OCI-M2 (cell line): Measurements from ENCODE around the gene PPT2.

Source experiments
- DNase-seq: peaks from one replicate; lab custom pipeline; 2025; ENCODE audit not compliant: unreplicated experiment; lab: John Stamatoyannopoulos, UW

PPT2 gene

GRCh38 chr6:32151181-32151862 is 2.6 kb upstream of the PPT2 start:
- no peak for DNase-seq

- no peak for DNase-seq
Measured at GRCh38 chr6:32151863-32152768, 1.8 kb upstream of the PPT2 start, which contains the start of gene PRRT1. TSS of gene PRRT1 (minus strand) at chr6:32151939. CDS start at chr6:32151827, 112 bp downstream.

- DNase-seq: peak; percentile 40
Measured at GRCh38 chr6:32152769-32153563, 975 bp upstream of the PPT2 start.

DNA sequence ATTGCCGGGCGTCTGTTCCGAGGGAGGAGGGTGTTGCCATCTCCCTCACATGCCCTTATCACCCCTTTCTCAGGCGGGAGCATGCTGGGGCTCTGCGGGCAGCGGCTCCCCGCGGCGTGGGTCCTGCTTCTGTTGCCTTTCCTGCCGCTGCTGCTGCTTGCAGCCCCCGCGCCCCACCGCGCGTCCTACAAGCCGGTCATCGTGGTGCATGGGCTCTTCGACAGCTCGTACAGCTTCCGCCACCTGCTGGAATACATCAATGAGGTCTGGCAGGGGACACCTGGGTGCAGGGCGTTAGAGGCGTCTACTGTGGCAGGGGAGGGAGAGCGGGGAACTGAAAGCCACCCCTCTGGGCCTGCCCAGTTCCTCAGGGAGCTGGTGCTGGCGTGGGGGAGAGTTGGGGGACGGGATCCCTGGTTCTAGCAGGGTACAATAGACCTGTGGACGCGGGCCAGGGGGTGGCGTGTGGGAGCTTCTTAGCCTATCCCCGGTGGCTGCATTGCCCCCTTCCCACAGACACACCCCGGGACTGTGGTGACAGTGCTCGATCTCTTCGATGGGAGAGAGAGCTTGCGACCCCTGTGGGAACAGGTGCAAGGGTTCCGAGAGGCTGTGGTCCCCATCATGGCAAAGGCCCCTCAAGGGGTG is 697 bp downstream of the PPT2 start:
- no peak for DNase-seq

DNA sequence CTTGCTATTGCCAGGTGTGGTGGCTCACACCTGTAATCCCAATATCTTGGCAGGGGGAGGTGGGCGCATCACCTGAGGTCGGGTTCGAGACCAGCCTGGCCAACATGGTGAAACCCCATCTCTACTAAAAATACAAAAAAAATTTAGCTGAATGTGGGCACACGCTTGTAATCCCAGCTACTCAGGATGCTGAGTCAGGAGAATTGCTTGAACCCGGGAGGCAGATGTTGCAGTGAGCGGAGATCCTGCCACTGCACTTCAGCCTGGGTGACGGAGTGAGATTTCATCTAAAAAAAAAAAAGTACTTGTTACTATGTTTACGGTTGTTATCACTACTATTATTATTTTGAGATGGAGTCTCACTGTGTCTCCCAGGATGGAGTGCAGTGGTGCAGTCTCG is 3.0 kb downstream of the PPT2 start:
- no peak for DNase-seq

DNA sequence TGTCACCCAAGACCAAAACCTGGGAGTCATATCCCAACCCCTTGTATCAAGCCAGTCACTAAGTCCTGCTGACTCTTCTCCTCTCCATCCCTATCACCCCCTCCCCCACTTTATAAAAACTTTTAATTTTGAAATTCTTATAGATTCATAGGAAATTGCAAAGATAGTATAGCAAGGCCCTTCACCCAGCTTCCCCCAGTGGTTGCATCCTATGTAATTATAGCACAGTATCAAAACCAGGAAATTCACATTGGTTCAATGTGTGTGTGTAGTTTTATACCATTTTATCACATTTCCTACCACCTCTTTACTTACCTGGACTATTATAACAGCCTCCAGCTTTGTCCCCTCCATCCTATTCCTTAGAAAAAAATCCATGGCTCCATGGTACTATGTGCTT is 4.1 kb downstream of the PPT2 start:
- no peak for DNase-seq

GRCh38 chr6:32163559-32164258 is 9.8 kb downstream of the PPT2 start:
- DNase-seq: no peak

DNA sequence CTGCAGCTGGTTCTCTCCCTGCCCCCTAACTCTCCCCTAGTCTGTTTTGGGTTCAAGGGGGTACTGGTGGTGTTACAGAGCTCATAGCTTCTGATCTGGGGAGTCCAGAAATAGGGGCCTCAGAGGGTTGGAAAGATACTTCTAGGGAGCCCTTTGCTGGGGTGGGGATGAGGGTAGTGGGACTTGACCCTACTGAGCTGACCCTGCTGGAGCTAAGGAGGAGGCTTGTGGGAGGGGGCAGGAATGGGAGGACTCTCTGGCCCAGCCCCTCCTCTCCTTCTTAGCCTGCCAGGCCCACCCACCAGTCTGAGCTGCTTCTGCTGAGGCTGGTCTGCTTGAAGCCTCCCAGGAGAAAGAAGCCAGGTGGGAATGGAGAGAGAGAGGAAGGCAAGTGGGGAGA is 10.4 kb downstream of the PPT2 start, which contains the start of gene EGFL8:
Gene EGFL8 (plus strand): TSS at position 301 of the 400 bp plus-strand sequence. CDS start 1,571 bp downstream, outside the sequence.
- DNase-seq: no peak

GRCh38 chr6:32166411-32167061 is 12.6 kb downstream of the PPT2 start:
- DNase-seq: no peak

- no peak for DNase-seq
Measured at GRCh38 chr6:32167154-32167760, 13.3 kb downstream of the PPT2 start.

DNA sequence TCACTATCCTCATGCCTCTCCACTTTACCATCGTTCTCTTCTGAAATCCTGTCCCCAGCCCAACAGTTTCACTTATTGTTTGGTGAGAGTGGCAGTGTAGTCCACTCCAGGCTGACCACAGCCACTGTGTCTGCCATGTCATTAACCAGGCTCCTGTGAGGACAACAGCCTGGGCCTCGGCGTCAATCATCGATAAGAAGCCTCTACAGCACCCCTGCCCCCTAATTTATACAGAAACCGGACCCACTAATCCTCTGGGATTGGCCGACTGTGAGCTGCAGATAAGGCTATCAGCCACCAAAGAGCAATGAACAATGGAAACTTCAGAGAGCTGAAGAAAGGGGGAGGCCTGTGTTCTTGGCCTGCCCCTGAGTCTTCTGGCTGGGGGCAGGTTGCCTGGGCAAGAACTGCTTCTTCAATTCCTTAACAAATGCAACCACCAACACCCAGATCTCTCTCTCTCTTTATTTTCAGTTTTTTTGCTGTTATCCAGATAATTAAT is 13.9 kb downstream of the PPT2 start:
- DNase-seq: peak; percentile 73

- DNase-seq: no peak
Measured at GRCh38 chr6:32168350-32168749, 14.4 kb downstream of the PPT2 start.

DNA sequence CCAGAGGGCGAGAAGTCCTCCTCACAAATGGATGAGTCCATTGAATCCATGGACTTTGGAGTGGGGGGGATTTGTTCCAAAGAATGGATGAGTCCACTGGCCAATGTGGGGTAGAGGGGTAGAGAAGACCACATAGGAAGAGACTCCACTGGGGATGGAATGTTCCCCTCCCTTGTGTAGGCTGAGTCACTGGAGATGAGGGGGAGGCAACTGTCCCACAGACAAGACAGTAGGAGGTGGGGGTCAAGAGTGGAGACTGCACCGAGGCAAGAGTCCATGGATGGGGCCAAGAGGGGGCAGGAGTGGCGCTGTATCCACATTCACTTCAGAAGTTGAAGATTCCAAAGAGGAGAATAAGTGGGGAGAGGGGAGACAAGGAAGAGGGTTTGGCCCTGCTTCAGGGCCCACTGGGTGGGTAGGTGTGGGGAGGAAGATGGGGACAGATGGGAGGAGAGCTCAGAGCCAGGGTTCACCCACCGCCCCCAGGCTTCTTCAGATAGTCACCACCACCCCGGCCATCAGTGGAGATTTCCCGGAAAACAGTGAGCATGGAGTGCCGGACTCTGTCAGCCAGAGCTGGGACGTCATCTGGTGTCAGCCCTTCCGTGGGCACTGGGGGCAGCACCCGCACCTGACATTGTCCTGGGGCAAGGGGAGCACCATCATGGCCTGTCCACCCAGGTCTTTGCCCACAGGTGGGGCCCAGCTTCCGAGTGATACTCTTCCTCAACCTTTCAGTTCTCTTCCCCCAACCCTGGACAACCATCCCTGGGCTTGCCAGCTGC is 15.1 kb downstream of the PPT2 start:
- DNase-seq: no peak

DNA sequence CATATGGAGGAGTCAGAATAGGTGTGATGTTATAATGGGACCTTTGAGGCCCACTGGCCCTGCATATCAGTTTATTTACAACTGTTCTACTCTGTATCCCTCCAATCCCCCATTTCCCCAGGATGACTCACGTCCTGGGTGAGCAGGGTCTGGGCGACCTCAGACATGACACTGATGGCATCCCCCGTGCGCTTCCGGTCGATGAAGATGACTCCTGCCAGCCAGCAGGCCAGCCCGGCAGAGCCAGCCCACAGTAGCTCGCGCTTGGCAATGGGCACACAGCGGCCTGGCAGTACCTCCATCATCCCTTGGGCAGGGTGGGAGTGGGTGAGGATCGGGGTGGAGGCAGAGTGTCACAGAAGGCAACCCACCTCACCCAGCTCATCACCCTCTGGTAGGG is 16.4 kb downstream of the PPT2 start:
- DNase-seq: no peak

GRCh38 chr6:32171234-32171633 is 17.3 kb downstream of the PPT2 start:
- DNase-seq: no peak

DNA sequence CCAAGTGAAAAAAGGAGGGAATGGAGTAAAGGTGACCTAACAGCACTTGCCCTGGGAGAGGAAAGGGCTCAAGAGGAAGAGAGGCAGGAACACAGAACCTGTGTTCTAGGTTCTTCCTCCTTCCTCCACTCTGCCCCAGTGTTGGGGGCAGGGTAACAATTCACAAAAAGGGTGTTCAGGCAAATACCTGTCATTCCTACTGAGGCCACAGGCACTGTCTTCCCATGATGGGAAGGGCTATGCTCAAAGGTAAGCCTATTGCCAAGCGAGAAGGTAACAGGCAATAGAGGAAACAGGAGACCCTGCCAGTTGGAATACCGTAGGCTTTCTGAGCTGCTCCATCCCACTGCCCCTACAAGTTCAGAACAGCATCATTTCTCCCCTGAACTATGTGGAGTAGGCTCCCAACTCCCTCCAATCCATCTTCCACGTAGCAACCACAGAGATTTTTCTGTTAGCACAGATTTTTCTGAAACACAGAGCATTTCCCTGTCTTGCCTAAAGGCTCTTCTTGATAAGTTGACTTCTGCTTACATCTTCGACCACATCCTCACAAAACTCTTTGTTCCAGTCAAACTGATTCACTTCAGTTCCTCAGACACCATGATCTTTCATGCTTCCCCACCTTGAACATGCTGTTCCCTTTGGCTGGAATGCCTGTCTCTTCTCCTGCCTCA is 19.2 kb downstream of the PPT2 start:
- DNase-seq: no peak

DNA sequence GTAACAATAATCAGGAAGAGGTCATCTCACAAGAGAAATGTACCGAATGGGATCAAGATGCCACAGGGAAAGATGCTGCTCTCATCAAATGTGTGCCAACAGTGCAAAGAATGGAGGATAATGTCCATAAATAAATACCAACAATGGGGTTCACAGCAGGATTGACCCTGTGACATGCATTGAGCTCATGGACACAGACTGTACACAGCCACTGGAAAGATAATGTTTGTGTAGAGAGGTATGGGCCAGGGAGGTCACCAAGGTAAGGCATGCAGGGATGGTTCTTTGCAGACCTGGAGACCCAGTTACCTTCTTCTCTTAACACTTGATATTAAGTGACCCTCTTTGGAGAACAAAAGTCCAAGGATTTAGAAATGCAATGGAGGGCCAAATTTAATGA is 20.5 kb downstream of the PPT2 start:
- no peak for DNase-seq

- no peak for DNase-seq
Measured at GRCh38 chr6:32175322-32175710, 21.4 kb downstream of the PPT2 start.
